Effector memory CD4-positive, alpha-beta T cell (primary cell): ENCODE results near the gene MELK.

Experiments
- DNase-seq, 3 donors: peaks; one replicate each; pipeline ENCODE4 v3.0.0-alpha.2; 2020
- H3K27ac ChIP-seq: 2 replicates; pipeline ENCODE4 v1.7.0; 2013; ENCODE audit warnings: mild to moderate bottlenecking, low read length, moderate library complexity; ENCODE audit not compliant: insufficient read depth, poor library complexity, severe bottlenecking
- H3K27me3 ChIP-seq: replicated peaks from 2 replicates; pipeline ENCODE4 v1.7.0; 2013; ENCODE audit warnings: mild to moderate bottlenecking, low read length; ENCODE audit not compliant: insufficient read depth, control insufficient read depth, poor library complexity, severe bottlenecking
- H3K36me3 ChIP-seq: 2 replicates; pipeline ENCODE4 v1.7.0; 2013; ENCODE audit warnings: mild to moderate bottlenecking, low read length, moderate library complexity; ENCODE audit not compliant: control insufficient read depth, insufficient read depth
- H3K4me1 ChIP-seq: 2 replicates; pipeline ENCODE4 v1.7.0; 2013; ENCODE audit warnings: low read length, mild to moderate bottlenecking; ENCODE audit not compliant: control insufficient read depth, insufficient read depth, poor library complexity, severe bottlenecking
- H3K4me3 ChIP-seq: 2 replicates; pipeline ENCODE4 v1.7.0; 2013; ENCODE audit warnings: low read length, low read depth, mild to moderate bottlenecking; ENCODE audit not compliant: insufficient read depth, poor library complexity, severe bottlenecking
- H3K9me3 ChIP-seq: 2 replicates; pipeline ENCODE4 v1.7.0; 2013; ENCODE audit warnings: mild to moderate bottlenecking, low read length, moderate library complexity; ENCODE audit not compliant: control insufficient read depth

The MELK gene

DNA sequence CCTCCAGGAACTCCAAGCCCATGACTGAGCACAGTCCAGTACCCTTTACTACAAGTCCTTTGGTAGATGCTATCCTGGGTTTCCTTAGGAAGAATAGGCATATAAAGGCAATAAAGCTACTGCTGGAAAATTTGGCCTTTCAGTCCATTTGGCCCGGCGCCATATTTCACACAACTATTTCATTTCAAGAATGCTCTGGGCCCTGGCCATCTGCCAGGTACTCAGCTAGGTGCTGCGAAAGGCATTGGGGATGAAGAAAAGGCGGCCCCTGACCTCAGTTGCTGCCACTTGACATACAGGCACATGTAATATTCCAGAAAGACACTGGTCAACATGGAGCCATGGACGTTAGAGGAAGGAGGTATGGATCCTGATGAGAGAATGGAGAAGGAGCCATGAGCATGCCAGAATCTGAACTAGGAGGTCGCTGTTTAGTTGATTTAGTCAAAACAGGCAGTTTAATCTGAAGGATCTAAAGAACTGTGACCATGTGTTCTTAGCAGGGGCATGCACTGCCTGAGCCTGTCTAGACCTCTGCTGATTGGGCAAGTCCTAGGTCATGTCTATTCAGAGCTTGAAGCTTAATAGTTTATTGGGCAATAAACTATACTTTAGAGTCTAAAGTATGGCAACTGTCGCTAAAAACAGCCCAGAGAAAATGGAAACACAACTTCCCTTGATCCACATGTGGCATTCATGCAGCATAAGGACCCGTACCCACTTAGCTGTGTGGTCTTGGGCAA is 149.3 kb downstream of the MELK start:
- Histone ChIP-seq H3K4me1 (no peaks in the 10 kb centered on the region), H3K4me3 (no peak overlapping the region), H3K36me3 (no peaks in the 10 kb centered on the region), H3K9me3 (no peaks in the 10 kb centered on the region), H3K27ac (no peak overlapping the region), H3K27me3 (no peaks in the 10 kb centered on the region)
- DNase-seq: no peak

DNA sequence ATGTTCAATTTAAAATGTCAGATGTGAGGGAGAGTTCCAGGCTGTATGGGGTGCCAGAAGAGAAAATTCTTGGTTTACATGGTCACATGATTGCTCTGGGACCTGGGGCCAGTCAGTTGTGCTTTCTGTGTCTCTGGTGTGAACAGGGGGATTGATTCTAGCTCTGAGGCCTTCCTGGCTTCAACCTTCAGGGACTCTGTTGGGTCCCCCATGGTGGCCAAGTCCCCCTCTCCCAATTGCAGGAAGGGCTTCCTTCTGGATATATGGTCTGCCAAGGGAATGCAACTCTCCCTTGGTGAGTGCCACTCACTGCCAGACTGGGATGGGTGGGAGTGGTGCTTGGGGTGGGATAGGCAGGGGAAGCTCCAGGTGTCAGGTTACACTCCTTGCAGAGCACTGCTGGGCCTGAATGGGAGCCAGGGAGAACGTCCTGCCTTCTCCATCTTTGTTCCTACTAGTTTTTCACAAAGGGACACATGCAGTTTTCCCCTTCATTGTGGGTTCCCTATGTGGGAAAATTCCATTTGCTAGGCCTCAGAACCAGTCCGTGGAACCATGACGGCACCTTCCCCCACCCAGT is 153.2 kb downstream of the MELK start:
- Histone ChIP-seq H3K27me3 (no peaks in the 10 kb centered on the region), H3K4me3 (no peak overlapping the region), H3K27ac (no peak overlapping the region), H3K9me3 (no peaks in the 10 kb centered on the region), H3K36me3 (no peaks in the 10 kb centered on the region), H3K4me1 (no peaks in the 10 kb centered on the region)
- no peak for DNase-seq
